ENCODE results near the gene DNPEP. TPM values are rescaled to one million over a fixed set of nuclear protein-coding genes. Genes with fewer than 3 reads are reported as not detected.

DNPEP gene
- total and polyA plus RNA-seq, 2 donors (not counting 3 experiments of a cell fraction or from before 2014, with no cell fraction given), result 40.4 to 77.5 TPM

DNA sequence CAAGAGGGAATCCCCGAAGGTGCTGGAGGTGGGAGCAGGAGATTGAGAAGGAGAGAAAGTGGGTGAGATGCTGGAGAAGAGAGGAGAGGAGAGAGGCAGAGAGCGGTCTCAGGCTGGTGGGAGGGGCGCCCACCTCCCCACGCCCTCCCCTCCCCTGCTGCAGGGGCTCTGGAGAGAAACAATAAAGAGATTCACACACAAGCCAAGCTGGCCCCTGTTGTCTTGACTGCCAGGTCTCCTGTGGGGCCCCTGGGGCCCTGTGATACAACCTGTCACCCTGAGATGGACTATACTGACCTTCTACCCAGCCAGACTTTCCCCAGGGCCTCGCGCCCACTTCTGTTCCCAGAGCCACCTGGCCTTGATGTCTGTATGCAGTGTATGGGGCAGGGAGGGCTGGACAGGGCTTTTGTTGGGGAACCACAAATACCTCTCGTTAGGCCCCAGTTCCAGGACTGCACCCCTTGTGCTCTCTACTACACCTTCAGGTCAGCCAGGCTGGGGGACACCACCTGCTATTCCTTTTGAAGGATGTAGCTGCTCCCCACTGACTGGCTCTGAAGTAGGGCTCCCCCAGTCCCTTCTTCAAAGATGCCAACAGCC is 38.9 kb upstream of the DNPEP start:
- no peak overlapping the region for H3K4me3 ChIP-seq (replicated peaks in 1 of 3; ENCODE audit: insufficient read depth in 1 of 3, low read depth in 1 of 3, low read length in 3 of 3)
- no peaks in the 10 kb centered on the region for H4K20me1 ChIP-seq (replicated peaks; ENCODE audit: control insufficient read depth, extremely low read depth, insufficient read depth, low read length)
- DNase-seq (ENCODE audit: low read depth, low spot score) (no peak), FAIRE-seq (no peak)
- H3K9me1 ChIP-seq (replicated peaks; ENCODE audit: control insufficient read depth, extremely low read depth, insufficient read depth, low read length), result no peaks in the 10 kb centered on the region
- dilution Hi-C loops (cut with MboI; ENCODE audit: extremely low pct_ligation_motif_present, low sequenced_read_pairs), result no loop called here
- ChIA-PET POLR2A (no interaction called here), CTCF (interaction anchor here (1.5 kb wide), 1 partner anchor 10 kb away, joined by 3 read pairs; no protein-coding TSS in a partner anchor)
- H3K36me3 ChIP-seq (ENCODE audit: control insufficient read depth in 2 of 2, extremely low read depth in 1 of 2, insufficient read depth in 2 of 2, low read length in 2 of 2), result no peaks in the 10 kb centered on the region
- H2AFZ ChIP-seq (ENCODE audit: low read depth, low read length), result no peak overlapping the region
- no peak overlapping the region for H3K9ac ChIP-seq (replicated peaks; ENCODE audit: extremely low read depth, insufficient read depth, low read length)
- TF ChIP-seq MYC (IDR thresholded peaks at IDR 0.05; ENCODE audit: low read depth, low read length), result no peak
- no peak for TF ChIP-seq GATA2 (IDR thresholded peaks at IDR 0.05; ENCODE audit: insufficient read depth, insufficient read length, low read depth, low read length)
- no peak for TF ChIP-seq FOS (IDR thresholded peaks at IDR 0.05; ENCODE audit: borderline replicate concordance, insufficient read depth, low read length)
- no peak for TF ChIP-seq POLR2AphosphoS5 (IDR thresholded peaks at IDR 0.05; ENCODE audit: insufficient read depth, low read depth, low read length)
- TF ChIP-seq, protein P1, sequence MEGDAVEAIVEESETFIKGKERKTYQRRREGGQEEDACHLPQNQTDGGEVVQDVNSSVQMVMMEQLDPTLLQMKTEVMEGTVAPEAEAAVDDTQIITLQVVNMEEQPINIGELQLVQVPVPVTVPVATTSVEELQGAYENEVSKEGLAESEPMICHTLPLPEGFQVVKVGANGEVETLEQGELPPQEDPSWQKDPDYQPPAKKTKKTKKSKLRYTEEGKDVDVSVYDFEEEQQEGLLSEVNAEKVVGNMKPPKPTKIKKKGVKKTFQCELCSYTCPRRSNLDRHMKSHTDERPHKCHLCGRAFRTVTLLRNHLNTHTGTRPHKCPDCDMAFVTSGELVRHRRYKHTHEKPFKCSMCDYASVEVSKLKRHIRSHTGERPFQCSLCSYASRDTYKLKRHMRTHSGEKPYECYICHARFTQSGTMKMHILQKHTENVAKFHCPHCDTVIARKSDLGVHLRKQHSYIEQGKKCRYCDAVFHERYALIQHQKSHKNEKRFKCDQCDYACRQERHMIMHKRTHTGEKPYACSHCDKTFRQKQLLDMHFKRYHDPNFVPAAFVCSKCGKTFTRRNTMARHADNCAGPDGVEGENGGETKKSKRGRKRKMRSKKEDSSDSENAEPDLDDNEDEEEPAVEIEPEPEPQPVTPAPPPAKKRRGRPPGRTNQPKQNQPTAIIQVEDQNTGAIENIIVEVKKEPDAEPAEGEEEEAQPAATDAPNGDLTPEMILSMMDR (IDR thresholded peaks at IDR 0.05; ENCODE audit: extremely low read depth in 1 of 2, insufficient read depth in 1 of 2, low read depth in 1 of 2, low read length in 2 of 2), result no peak
- no peak for TF ChIP-seq JUN (IDR thresholded peaks at IDR 0.05; ENCODE audit: borderline replicate concordance, insufficient read depth, insufficient read length, low read depth)
- TF ChIP-seq, protein P2, sequence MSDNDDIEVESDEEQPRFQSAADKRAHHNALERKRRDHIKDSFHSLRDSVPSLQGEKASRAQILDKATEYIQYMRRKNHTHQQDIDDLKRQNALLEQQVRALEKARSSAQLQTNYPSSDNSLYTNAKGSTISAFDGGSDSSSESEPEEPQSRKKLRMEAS (IDR thresholded peaks at IDR 0.05; ENCODE audit: insufficient read depth, insufficient read length), result no peak
- no peak for TF ChIP-seq EZH2 (IDR thresholded peaks at IDR 0.05; ENCODE audit: borderline replicate concordance, low read depth, low read length, severe bottlenecking)
- TF ChIP-seq POLR2A (IDR thresholded peaks at IDR 0.05; ENCODE audit: low read depth, low read length), result no peak
- no peak overlapping the region for H3K4me2 ChIP-seq (ENCODE audit: insufficient read depth, low read length)
- peaks cover 0 to 5% of the 10 kb centered on the region in 2 experiments for H3K27me3 ChIP-seq (ENCODE audit: control insufficient read depth in 2 of 2, insufficient read depth in 2 of 2, low read length in 2 of 2)
- no TSS peak for BruUV-seq (replicated peaks)
- intact Hi-C loops (cut with micrococcal nuclease), result no loop called here
- no peaks in the 10 kb centered on the region for H3K79me2 ChIP-seq (ENCODE audit: control insufficient read depth, insufficient read depth, low read length)
- no peaks in the 10 kb centered on the region for H3K9me3 ChIP-seq (replicated peaks; ENCODE audit: control insufficient read depth, insufficient read depth, low read length)
- no peak overlapping the region for H3K27ac ChIP-seq (ENCODE audit: insufficient read depth, low read depth, low read length)
- H3K4me1 ChIP-seq (ENCODE audit: control insufficient read depth, extremely low read depth, insufficient read depth, low read length), result no peaks in the 10 kb centered on the region
